Activated CD4-positive, alpha-beta memory T cell treated with anti-CD3 and anti-CD28 coated beads, Interleukin-2, amount 10 ng/mL, durations not matched to agents 7 days and 5 days (primary cell): ENCODE results near the gene SESN1. TPM values are rescaled to one million over a fixed set of nuclear protein-coding genes. Genes with fewer than 3 reads are reported as not detected.
"Not testable (repeated sequence)": the region's sequence is repeated elsewhere in the genome, so short reads cannot be mapped to it uniquely, and the experiment has no call there.

ENCODE experiments used
- CTCF ChIA-PET: fragments of 350-600 bp; sonication (Branson Sonifier 250); formaldehyde crosslinking; loops from one replicate; lab custom pipeline; 2021; ENCODE audit warnings: antibody characterized with exemption, inconsistent platforms; lab: Charles Lee
- POLR2A ChIA-PET: fragments of 350-600 bp; sonication (Branson Sonifier 250); formaldehyde crosslinking; loops from one replicate; lab custom pipeline; 2021; ENCODE audit warnings: antibody characterized with exemption; lab: Charles Lee
- DNase-seq: peaks from one replicate; pipeline ENCODE4 v3.0.0-alpha.2; 2020
- H3K27ac Mint-ChIP-seq: one replicate; pipeline ENCODE4 v1.8.0; 2021; ENCODE audit warnings: mild to moderate bottlenecking, mixed read lengths
- H3K27me3 Mint-ChIP-seq: one replicate; pipeline ENCODE4 v1.8.0; 2021; ENCODE audit warnings: mixed read lengths
- H3K36me3 Mint-ChIP-seq: one replicate; pipeline ENCODE4 v1.8.0; 2021; ENCODE audit warnings: low read depth, mixed read lengths
- H3K4me1 Mint-ChIP-seq: one replicate; pipeline ENCODE4 v1.8.0; 2021; ENCODE audit warnings: mixed read lengths
- H3K4me3 Mint-ChIP-seq: one replicate; pipeline ENCODE4 v1.8.0; 2021; ENCODE audit warnings: mild to moderate bottlenecking, mixed read lengths
- H3K9me3 Mint-ChIP-seq: one replicate; pipeline ENCODE4 v1.8.0; 2021; ENCODE audit warnings: mixed read lengths
- total RNA-seq, 2 experiments: library from RNA; stranded (reverse); gene quantifications; one replicate each; pipeline ENCODE4 v1.2.3, GENCODE V29; 2021

SESN1 gene
- total RNA-seq, 2 experiments from 2014 or later, result 22.9 to 23.0 TPM

DNA sequence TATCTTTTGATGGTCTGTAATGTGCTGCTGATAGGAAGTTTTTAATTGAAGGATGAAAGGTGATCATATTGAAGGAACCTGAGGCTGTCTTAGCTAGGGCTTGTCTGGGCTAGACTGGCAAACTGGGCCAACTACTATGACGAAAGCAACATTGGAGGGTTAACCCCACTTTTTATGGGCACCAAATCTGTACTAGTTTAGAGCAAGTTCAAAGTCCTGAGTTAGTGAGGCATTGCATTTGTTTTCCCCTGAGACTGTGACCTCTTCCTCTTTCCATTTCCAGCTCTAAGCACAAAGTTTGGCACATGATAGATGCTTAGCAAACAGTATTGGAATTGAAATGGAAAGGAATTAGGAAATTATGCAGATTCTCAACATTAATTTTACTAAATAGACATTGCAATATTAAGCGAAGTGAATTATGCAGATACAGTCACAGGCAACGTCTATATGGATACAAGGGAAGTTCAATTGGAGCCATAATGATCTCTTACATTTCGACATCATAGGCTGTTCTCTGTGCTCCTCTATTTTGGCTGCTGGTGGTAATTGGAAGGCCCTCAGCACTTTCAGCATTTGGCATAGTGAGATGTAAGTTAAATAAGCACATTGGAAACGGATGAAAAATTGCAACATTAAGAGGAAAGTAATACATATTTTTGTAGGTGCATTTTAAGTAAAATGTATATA, 22.8 kb upstream of the SESN1 start:
- no peak for DNase-seq
- CTCF ChIA-PET, result no interaction called here
- Mint-ChIP-seq H3K4me1 (peaks cover 17% of the 10 kb centered on the region), H3K9me3 (no peaks in the 10 kb centered on the region), H3K27me3 (no peaks in the 10 kb centered on the region), H3K36me3 (peaks cover 5% of the 10 kb centered on the region), H3K27ac (no peak overlapping the region), H3K4me3 (no peak overlapping the region)
- POLR2A ChIA-PET, result no interaction called here

DNA sequence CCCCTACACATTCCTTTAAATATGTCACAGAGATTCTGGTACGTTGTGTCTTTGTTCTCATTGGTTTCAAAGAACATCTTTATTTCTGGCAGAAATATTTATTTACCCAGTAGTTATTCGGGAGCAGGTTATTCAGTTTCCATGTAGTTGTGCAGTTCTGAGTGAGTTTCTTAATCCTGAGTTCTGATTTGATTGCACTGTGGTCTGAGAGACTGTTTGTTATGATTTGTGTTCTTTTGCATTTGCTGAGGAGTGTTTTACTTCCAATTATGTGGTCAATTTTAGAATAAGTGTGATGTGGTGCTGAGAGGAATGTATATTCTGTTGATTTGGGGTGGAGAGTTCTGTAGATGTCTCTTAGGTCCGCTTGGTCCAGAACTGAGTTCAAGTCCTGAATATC, 18.0 kb upstream of the SESN1 start:
- H3K27me3 Mint-ChIP-seq, H3K27ac Mint-ChIP-seq, CTCF ChIA-PET, H3K4me3 Mint-ChIP-seq, DNase-seq, H3K4me1 Mint-ChIP-seq, POLR2A ChIA-PET: not testable (repeated sequence)
- Mint-ChIP-seq H3K9me3 (peaks cover 11% of the 10 kb centered on the region), H3K36me3 (peaks cover 33% of the 10 kb centered on the region)

DNA sequence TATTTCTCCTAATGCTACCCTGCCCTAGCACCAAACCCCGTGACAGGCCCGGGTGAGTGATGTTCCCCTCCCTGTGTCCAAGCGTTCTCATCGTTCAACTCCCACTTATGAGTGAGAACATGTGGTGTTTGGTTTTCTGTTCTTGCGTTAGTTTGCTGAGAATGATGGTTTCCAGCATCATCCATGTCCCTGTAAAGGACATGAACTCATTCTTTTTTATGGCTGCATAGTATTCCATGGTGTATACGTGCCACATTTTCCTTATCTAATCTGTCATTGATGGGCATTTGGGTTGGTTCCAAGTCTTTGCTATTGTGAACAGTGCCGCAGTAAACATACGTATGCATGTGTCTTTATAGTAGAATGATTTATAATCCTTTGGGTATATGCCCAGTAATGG, 15.0 kb upstream of the SESN1 start:
- H3K27ac Mint-ChIP-seq, H3K4me3 Mint-ChIP-seq, POLR2A ChIA-PET, CTCF ChIA-PET, H3K4me1 Mint-ChIP-seq, H3K27me3 Mint-ChIP-seq, DNase-seq: not testable (repeated sequence)
- peaks cover 35% of the 10 kb centered on the region for H3K36me3 Mint-ChIP-seq
- H3K9me3 Mint-ChIP-seq, result peaks cover 11% of the 10 kb centered on the region

DNA sequence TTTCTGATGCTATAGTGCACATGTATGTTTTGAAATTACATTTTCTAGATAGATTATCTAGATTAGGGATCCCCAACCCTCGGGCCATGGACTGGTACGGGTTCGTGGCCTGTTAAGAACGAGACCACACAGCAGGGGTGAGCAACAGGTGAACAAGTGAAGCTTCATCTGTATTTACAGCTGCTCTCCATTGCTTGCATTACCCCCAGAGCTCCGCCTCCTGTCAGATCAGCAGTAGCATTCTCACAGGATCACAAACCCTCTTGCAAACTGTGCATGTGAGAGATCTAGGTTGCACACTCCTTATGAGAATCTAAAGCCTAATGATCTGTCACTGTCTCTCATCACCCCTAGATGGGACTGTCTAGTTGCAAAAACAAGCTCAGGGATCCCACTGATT, 11.0 kb upstream of the SESN1 start:
- Mint-ChIP-seq H3K27me3 (no peaks in the 10 kb centered on the region), H3K4me3 (no peak overlapping the region), H3K27ac (no peak overlapping the region), H3K4me1 (peaks cover 7% of the 10 kb centered on the region), H3K36me3 (peaks cover 25% of the 10 kb centered on the region), H3K9me3 (peaks cover 6% of the 10 kb centered on the region)
- no peak for DNase-seq
- CTCF ChIA-PET, result no interaction called here
- POLR2A ChIA-PET, result interaction anchor here (1.0 kb wide), 1 partner anchor 11 kb away, joined by 4 read pairs; the partner anchor contains the start of genes CEP57L1 and SESN1

DNA sequence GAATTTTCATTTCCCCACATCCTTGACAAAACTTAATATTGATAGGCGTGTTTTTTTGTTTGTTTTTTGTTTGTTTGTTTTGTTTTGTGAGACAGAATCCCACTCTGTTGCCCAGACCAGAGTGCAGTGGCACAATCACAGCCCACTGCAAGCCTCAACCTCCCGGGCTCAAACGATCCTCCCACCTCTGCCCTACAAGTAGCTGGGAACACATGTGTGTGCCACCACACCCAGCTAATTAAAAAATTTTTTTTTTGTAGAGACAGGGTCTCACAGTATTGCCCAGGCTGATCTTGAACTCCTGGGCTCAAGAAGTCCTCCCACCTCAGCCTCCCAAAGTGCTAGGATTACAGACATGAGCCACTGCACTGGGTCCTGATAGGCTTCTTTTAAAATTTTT, 9.9 kb upstream of the SESN1 start:
- Mint-ChIP-seq H3K9me3 (no peaks in the 10 kb centered on the region), H3K27ac (no peak overlapping the region), H3K36me3 (peaks cover 17% of the 10 kb centered on the region), H3K4me1 (peaks cover 7% of the 10 kb centered on the region), H3K27me3 (no peaks in the 10 kb centered on the region), H3K4me3 (no peak overlapping the region)
- ChIA-PET POLR2A (interaction anchor here (1.5 kb wide), 1 partner anchor 10 kb away, joined by 6 read pairs; the partner anchor contains the start of genes CEP57L1 and SESN1), CTCF (interaction anchor here (0.5 to 1.3 kb wide), 3 partner anchors 9 to 1841 kb away, joined by 3 to 6 read pairs (median 5); partner anchors contain the start of gene CEP57L1)
- no peak for DNase-seq

DNA sequence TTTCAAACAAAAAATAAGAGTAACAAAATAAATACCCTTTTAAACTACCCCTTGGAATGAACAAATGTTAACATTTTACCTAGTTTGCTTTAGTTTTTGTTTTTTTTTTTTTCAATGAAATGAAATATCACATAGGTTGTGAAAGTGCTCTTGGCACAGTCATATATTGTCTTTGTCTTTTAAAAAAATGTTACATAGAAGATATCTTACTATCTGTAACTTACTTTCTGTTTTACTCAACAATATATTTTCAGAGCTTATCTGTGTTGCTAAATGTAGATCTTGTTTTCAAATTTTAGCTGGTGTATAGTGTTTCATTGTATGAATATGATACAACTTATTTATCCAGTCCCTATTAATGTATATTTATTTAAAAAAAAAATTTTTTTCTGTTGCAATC, 9.3 kb upstream of the SESN1 start:
- Mint-ChIP-seq H3K9me3 (no peaks in the 10 kb centered on the region), H3K27ac (no peak overlapping the region), H3K27me3 (no peaks in the 10 kb centered on the region), H3K4me3 (no peak overlapping the region), H3K36me3 (peaks cover 20% of the 10 kb centered on the region), H3K4me1 (peaks cover 8% of the 10 kb centered on the region)
- POLR2A ChIA-PET, result interaction anchor here (1.5 kb wide), 1 partner anchor 9 kb away, joined by 6 read pairs; the partner anchor contains the start of genes CEP57L1 and SESN1
- CTCF ChIA-PET, result interaction anchor here (0.5 to 1.3 kb wide), 3 partner anchors 8 to 1842 kb away, joined by 3 to 6 read pairs (median 5); partner anchors contain the start of gene CEP57L1
- no peak for DNase-seq

DNA sequence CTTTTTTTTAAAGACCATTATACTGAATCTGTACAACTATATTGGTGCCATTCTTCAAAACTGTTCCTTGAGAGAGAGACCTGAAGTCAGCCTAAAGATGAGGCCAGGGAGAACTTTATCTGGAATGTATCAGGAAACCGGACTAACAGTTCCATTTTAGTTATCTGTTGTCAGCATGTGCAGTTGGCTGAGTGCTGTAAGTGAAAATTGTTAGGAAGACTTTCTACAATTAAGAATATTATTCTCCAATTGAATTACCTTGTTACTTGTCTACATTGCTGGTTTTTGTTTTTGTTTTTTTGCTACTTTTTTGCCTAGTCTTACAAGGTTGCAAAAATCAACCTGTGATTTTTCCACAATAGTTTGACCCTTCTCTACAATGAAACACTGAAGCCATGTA, 8.1 kb upstream of the SESN1 start:
- Mint-ChIP-seq H3K36me3 (peaks cover 26% of the 10 kb centered on the region), H3K27ac (no peak overlapping the region), H3K4me3 (no peak overlapping the region), H3K9me3 (no peaks in the 10 kb centered on the region), H3K4me1 (peaks cover 9% of the 10 kb centered on the region), H3K27me3 (no peaks in the 10 kb centered on the region)
- DNase-seq, result no peak
- ChIA-PET POLR2A (no interaction called here), CTCF (no interaction called here)

DNA sequence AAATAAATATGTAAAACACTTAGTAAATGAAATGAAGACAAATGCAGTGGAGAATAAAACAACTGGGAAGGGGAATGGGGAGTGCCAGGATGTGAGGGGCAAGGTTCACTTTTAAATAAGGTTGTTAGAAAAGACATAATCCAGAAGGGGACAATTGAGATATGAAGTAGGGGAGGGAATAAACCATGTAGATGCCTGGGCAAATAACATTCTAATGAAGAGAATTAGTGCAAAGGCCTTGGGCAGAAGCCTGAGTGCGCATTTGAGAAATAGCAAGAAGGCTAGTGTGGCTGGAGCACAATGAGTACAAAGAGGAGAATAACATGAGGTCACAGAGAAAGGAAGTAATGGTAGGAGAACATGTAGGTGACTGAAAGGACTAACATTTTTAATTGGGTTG, 3.0 kb upstream of the SESN1 start:
- peaks cover 30% of the 10 kb centered on the region for H3K4me1 Mint-ChIP-seq
- H3K36me3 Mint-ChIP-seq, result peaks cover 28% of the 10 kb centered on the region
- H3K27ac Mint-ChIP-seq, result no peak overlapping the region
- H3K9me3 Mint-ChIP-seq, result no peaks in the 10 kb centered on the region
- H3K4me3 Mint-ChIP-seq, result no peak overlapping the region
- no peaks in the 10 kb centered on the region for H3K27me3 Mint-ChIP-seq
- POLR2A ChIA-PET, result no interaction called here
- CTCF ChIA-PET, result no interaction called here
- no peak for DNase-seq

DNA sequence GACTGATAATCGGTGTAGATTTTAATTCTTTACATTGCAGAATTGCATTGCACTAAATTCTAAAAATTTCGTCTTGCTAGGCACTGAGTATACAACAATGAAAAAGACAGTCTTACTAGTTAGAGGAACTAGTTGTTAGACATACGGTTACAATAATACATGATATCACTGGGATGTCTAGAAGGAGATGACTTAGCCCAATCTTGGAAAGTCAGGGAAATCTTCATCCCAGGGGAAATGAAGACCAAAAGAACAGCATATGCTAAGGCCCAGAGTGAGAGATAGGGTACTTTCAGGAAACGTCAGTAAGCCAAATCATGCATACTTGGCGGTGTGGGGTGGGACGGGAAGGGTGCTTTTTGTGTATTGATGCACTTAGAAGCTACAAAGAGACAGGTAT, 1.6 kb upstream of the SESN1 start:
- Mint-ChIP-seq H3K36me3 (peaks cover 21% of the 10 kb centered on the region), H3K27me3 (no peaks in the 10 kb centered on the region), H3K27ac (peak overlapping the region; percentile 100), H3K4me3 (peak overlapping the region; percentile 94), H3K9me3 (no peaks in the 10 kb centered on the region), H3K4me1 (peaks cover 45% of the 10 kb centered on the region)
- ChIA-PET POLR2A (interaction anchor here (1.6 to 4.7 kb wide), 7 partner anchors 57 to 1719 kb away, joined by 3 to 73 read pairs (median 9); partner anchors contain the start of genes CD164, CDK19, FOXO3 and SNX3), CTCF (interaction anchor here (1.1 to 1.4 kb wide), 2 partner anchors 8 to 248 kb away, joined by 3 to 6 read pairs; partner anchors contain the start of gene ARMC2)
- no peak for DNase-seq

DNA sequence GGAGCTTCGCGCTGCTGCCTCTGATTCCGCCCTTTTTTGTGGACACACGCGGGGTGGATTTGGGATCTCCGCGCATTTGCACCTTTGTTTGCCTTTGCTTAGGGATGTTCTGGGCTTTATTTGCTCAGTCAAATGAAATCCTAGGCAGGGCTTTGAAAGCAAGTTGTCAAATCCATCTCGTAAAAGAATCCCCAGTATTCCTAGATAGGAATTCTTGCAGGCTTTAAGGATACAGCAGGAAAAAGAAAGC, 1.1 kb upstream of the SESN1 start:
- no peak for DNase-seq
- ChIA-PET CTCF (interaction anchor here (1.1 to 3.3 kb wide), 6 partner anchors 9 to 537 kb away, joined by 3 to 11 read pairs (median 6); partner anchors contain the start of genes ARMC2 and CD164), POLR2A (interaction anchor here (1.0 to 4.7 kb wide), 19 partner anchors 8 to 1779 kb away, joined by 3 to 73 read pairs (median 8); partner anchors contain the start of genes AMD1, CD164, CDK19 and FOXO3)
- Mint-ChIP-seq H3K4me1 (peaks cover 47% of the 10 kb centered on the region), H3K9me3 (no peaks in the 10 kb centered on the region), H3K4me3 (peak overlapping the region; percentile 94), H3K36me3 (peaks cover 19% of the 10 kb centered on the region), H3K27me3 (no peaks in the 10 kb centered on the region), H3K27ac (peak overlapping the region; percentile 100)

DNA sequence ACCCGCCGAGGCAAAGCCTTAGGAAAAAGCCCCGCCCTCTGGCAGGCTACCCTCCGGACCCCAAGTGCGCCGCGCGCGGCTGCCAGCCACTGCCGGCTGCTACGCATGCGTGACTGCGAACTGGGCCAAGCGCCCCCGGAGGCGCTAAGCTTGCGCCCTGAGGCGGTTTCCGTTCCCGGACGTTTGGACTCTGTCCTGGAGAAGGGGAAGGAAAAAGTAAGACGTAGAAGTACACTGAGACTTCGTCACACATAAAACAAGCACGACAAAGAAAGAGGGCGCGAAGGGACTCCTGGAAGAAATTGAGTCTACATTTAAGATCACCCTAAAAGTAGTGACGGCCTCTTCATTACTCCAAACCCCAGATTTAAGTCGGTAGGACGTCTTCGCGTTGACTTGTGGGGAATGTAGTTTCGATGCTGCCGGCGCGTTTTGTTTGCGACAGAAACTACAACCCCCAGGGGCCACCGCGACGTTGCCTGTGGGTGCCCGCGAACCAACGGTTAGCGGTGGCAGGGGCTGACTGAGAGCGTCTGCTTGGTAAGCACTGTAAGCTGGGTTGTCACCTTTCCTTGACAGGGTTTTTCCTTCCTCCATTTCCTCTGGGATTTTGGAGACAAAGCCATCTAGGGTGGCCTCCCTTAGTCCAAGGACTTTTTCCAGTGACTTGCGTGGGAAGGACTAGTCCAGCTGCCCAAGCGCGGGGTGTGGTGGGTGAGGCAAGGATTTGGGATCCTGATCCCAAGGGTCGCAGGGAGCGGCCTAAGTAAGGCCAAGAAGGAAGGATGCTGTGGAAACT, 589 bp upstream of the SESN1 start, which contains the start of gene CEP57L1:
CEP57L1 (plus strand) TSS at position 472 of the 799 bp plus-strand sequence. CDS start 49,715 bp downstream, outside the sequence.
- CTCF ChIA-PET, result interaction anchor here (1.0 to 3.3 kb wide), 11 partner anchors 9 to 537 kb away, joined by 3 to 11 read pairs (median 4); partner anchors contain the start of genes ARMC2 and CD164
- Mint-ChIP-seq H3K9me3 (no peaks in the 10 kb centered on the region), H3K4me1 (peaks cover 49% of the 10 kb centered on the region), H3K27me3 (no peaks in the 10 kb centered on the region), H3K36me3 (peaks cover 19% of the 10 kb centered on the region), H3K27ac (peak within 1 kb of the TSS; percentile 100), H3K4me3 (peak within 1 kb of the TSS; percentile 94)
- POLR2A ChIA-PET, result interaction anchor here (0.6 to 4.7 kb wide), 40 partner anchors 9 to 1780 kb away, joined by 3 to 73 read pairs (median 5); partner anchors contain the start of genes AMD1, ARMC2, CD164 and CDK19
- DNase-seq, result peak; percentile 97

DNA sequence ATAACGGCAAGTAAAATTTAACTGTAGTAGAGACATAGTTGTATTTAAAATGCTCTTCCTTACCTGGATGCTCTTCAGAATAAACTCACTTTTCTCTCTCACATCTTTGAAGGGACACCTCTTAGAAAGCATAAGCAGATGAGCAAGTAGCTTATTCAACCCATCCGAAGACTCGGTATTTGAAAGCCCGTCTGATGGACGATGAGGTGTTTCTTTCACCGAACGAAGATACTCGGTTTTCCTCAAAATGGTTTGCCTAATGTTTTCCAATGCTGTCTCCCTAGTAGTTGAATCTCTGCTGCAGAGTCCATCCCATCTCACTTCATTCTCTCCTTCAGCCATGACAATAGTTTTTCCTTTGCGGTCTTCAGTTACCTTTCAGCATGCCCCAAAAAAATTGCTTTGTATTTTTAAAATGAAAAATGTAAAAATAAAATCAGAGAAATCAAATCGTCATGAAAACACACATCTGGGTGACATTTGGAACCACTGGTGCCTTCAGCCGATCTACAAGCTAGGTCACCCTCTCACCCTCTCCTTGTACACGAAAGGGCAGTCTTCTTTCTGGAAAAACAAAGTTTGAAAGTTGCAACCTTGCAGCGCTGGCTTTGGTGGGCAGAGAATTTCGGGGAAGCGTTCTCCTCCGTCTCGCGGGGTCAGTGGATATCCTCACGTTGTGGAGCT, 772 bp downstream of the SESN1 start:
- DNase-seq, result no peak
- Mint-ChIP-seq H3K27me3 (no peaks in the 10 kb centered on the region), H3K4me1 (peaks cover 48% of the 10 kb centered on the region), H3K4me3 (peak overlapping the region; percentile 94), H3K27ac (peak overlapping the region; percentile 89), H3K36me3 (peaks cover 11% of the 10 kb centered on the region), H3K9me3 (no peaks in the 10 kb centered on the region)
- CTCF ChIA-PET, result interaction anchor here (0.8 to 3.3 kb wide), 8 partner anchors 21 to 536 kb away, joined by 3 to 11 read pairs (median 5); partner anchors contain the start of gene CD164
- POLR2A ChIA-PET, result interaction anchor here (0.6 to 4.7 kb wide), 46 partner anchors 9 to 1721 kb away, joined by 3 to 73 read pairs (median 4); partner anchors contain the start of genes ARMC2, CD164, CDK19 and FOXO3
